H9 (cell line): ENCODE measurements around the gene THEM5. TPM values are rescaled to one million over a fixed set of nuclear protein-coding genes. Genes with fewer than 3 reads are reported as not detected.

Experiments used
- DNase-seq: peaks from one replicate; pipeline ENCODE4 v3.0.0-alpha.2; 2017
- H2AFZ ChIP-seq: one replicate; pipeline ENCODE4 v1.6.1; 2013; ENCODE audit warnings: mild to moderate bottlenecking, low read length, control low read depth, moderate library complexity
- H2AK5ac ChIP-seq: 2 replicates; pipeline ENCODE4 v1.6.1; 2013; ENCODE audit warnings: low read length, control low read depth, mixed read lengths; ENCODE audit not compliant: insufficient read length
- H2BK120ac ChIP-seq: one replicate; pipeline ENCODE4 v1.6.1; 2013; ENCODE audit warnings: low read depth, mild to moderate bottlenecking, low read length, control low read depth, inconsistent platforms; ENCODE audit not compliant: poor library complexity, severe bottlenecking
- H2BK12ac ChIP-seq: 2 replicates; pipeline ENCODE4 v1.6.1; 2013; ENCODE audit warnings: low read length, control low read depth, mixed read lengths, low read depth; ENCODE audit not compliant: insufficient read length
- H2BK15ac ChIP-seq: 2 replicates; pipeline ENCODE4 v1.6.1; 2013; ENCODE audit warnings: low read depth, low read length, control low read depth
- H2BK20ac ChIP-seq: one replicate; pipeline ENCODE4 v1.6.1; 2013; ENCODE audit warnings: low read depth, mild to moderate bottlenecking, low read length, control low read depth, inconsistent platforms; ENCODE audit not compliant: poor library complexity, severe bottlenecking
- H2BK5ac ChIP-seq: 2 replicates; pipeline ENCODE4 v1.6.1; 2013; ENCODE audit warnings: low read length, control low read depth, mixed read lengths; ENCODE audit not compliant: insufficient read length
- H3K14ac ChIP-seq: 2 replicates; pipeline ENCODE4 v1.6.1; 2013; ENCODE audit warnings: low read length, control low read depth; ENCODE audit not compliant: insufficient read depth
- H3K18ac ChIP-seq: 2 replicates; pipeline ENCODE4 v1.6.1; 2013; ENCODE audit warnings: low read depth, mild to moderate bottlenecking, mixed read lengths, low read length, control low read depth; ENCODE audit not compliant: insufficient read length
- H3K23ac ChIP-seq: 2 replicates; pipeline ENCODE4 v1.6.1; 2013; ENCODE audit warnings: low read length, control low read depth, mixed read lengths, low read depth; ENCODE audit not compliant: insufficient read length
- H3K23me2 ChIP-seq: 2 replicates; pipeline ENCODE4 v1.6.1; 2013; ENCODE audit warnings: low read depth, mild to moderate bottlenecking, mixed read lengths, low read length, control low read depth; ENCODE audit not compliant: insufficient read length, poor library complexity, severe bottlenecking
- H3K27ac ChIP-seq: 2 replicates; pipeline ENCODE4 v1.5.1; 2013; ENCODE audit warnings: low read length, control low read depth, mixed read lengths, low read depth; ENCODE audit not compliant: insufficient read length
- H3K27me3 ChIP-seq: 2 replicates; pipeline ENCODE4 v1.6.1; 2013; ENCODE audit warnings: low read length, control low read depth, inconsistent platforms; ENCODE audit not compliant: insufficient read depth
- H3K4ac ChIP-seq: 2 replicates; pipeline ENCODE4 v1.6.1; 2013; ENCODE audit warnings: low read depth, mild to moderate bottlenecking, control low read depth, inconsistent platforms, low read length, moderate library complexity
- H3K4me1 ChIP-seq: 2 replicates; pipeline ENCODE4 v1.6.1; 2013; ENCODE audit warnings: low read length, control low read depth, inconsistent platforms; ENCODE audit not compliant: insufficient read depth
- H3K4me2 ChIP-seq: 2 replicates; pipeline ENCODE4 v1.6.1; 2013; ENCODE audit warnings: low read length, control low read depth, mixed read lengths; ENCODE audit not compliant: insufficient read length, insufficient read depth
- H3K56ac ChIP-seq: 2 replicates; pipeline ENCODE4 v1.6.1; 2013; ENCODE audit warnings: low read depth, mild to moderate bottlenecking, mixed read lengths, low read length, control low read depth; ENCODE audit not compliant: insufficient read length
- H3K79me1 ChIP-seq: 2 replicates; pipeline ENCODE4 v1.6.1; 2013; ENCODE audit warnings: low read depth, mild to moderate bottlenecking, moderate library complexity, low read length, control low read depth, inconsistent platforms; ENCODE audit not compliant: insufficient read depth, poor library complexity, severe bottlenecking
- H3K79me2 ChIP-seq: 2 replicates; pipeline ENCODE4 v1.6.1; 2013; ENCODE audit warnings: low read length, control low read depth, inconsistent platforms; ENCODE audit not compliant: insufficient read depth
- H3K9ac ChIP-seq: 2 replicates; pipeline ENCODE4 v1.6.1; 2013; ENCODE audit warnings: low read length, control low read depth, mixed read lengths; ENCODE audit not compliant: insufficient read length; ENCODE audit errors: extremely low read depth
- H3K9me3 ChIP-seq: one replicate; pipeline ENCODE4 v1.6.1; 2013; ENCODE audit warnings: low read depth, low read length, inconsistent platforms; ENCODE audit not compliant: control insufficient read depth
- H3T11ph ChIP-seq: one replicate; pipeline ENCODE4 v1.6.1; 2013; ENCODE audit warnings: mild to moderate bottlenecking, low read length, control low read depth, inconsistent platforms
- H4K20me1 ChIP-seq: one replicate; pipeline ENCODE4 v1.6.1; 2013; ENCODE audit not compliant: control insufficient read depth, insufficient read length, insufficient read depth
- H4K5ac ChIP-seq: 2 replicates; pipeline ENCODE4 v1.6.1; 2013; ENCODE audit warnings: low read depth, mild to moderate bottlenecking, mixed read lengths, low read length, control low read depth; ENCODE audit not compliant: insufficient read length
- H4K8ac ChIP-seq: replicated peaks from 2 replicates; pipeline ENCODE4 v1.6.1; 2013; ENCODE audit warnings: low read length, control low read depth, mixed read lengths, low read depth; ENCODE audit not compliant: insufficient read length
- H4K91ac ChIP-seq: 2 replicates; pipeline ENCODE4 v1.6.1; 2013; ENCODE audit warnings: low read depth, mild to moderate bottlenecking, moderate library complexity, mixed read lengths, low read length, control low read depth; ENCODE audit not compliant: insufficient read length
- H3K27ac Mint-ChIP-seq, 3 experiments: 2 replicates in 2 of 3; 3 replicates in 1 of 3; pipeline ENCODE4 v1.8.0; 2020 to 2021; ENCODE audit warnings: mixed read lengths in 3 of 3, mild to moderate bottlenecking in 1 of 3, moderate library complexity in 1 of 3
- H3K27me3 Mint-ChIP-seq: 2 replicates; pipeline ENCODE4 v1.8.0; 2021; ENCODE audit warnings: low read depth, mild to moderate bottlenecking, moderate library complexity, mixed read lengths
- H3K36me3 Mint-ChIP-seq, 3 experiments: 2 replicates in 2 of 3; 3 replicates in 1 of 3; pipeline ENCODE4 v1.8.0; 2020 to 2021; ENCODE audit warnings: low read depth in 3 of 3, mixed read lengths in 3 of 3; ENCODE audit not compliant: insufficient read depth in 1 of 3
- H3K4me1 Mint-ChIP-seq, 2 experiments: 2 replicates each; pipeline ENCODE4 v1.8.0; 2020; ENCODE audit warnings: mixed read lengths in 2 of 2
- H3K4me3 Mint-ChIP-seq, 2 experiments: 2 replicates in 1 of 2; 3 replicates in 1 of 2; pipeline ENCODE4 v1.8.0; 2020 to 2021; ENCODE audit warnings: mild to moderate bottlenecking in 2 of 2, mixed read lengths in 2 of 2, moderate library complexity in 1 of 2
- H3K9me3 Mint-ChIP-seq, 2 experiments: 2 replicates in 1 of 2; 3 replicates in 1 of 2; pipeline ENCODE4 v1.8.0; 2020; ENCODE audit warnings: mild to moderate bottlenecking in 2 of 2, mixed read lengths in 2 of 2, moderate library complexity in 1 of 2
- WGBS: extraction: QIAGEN DNeasy Blood & Tissue Kit; methylation state at CpG from one replicate; pipeline ENCODE4 v1.1.7; 2013; ENCODE audit warnings: missing lambda C conversion rate, low lambda C conversion rate, mixed read lengths; ENCODE audit not compliant: insufficient read length; ENCODE audit errors: extremely low coverage; 5-methylcytosine and 5-hydroxymethylcytosine counted together
- total RNA-seq: library from RNA; stranded (reverse); gene quantifications from 2 replicates; pipeline ENCODE4 v1.2.1, GENCODE V29; 2021
- TF ChIP-seq, protein P1 (sequence below): fragments of 200-600 bp; sonication (generic); conservative IDR thresholded peaks from 3 replicates; pipeline ENCODE4 v1.8.0; 2021; ENCODE audit warnings: antibody characterized with exemption, mild to moderate bottlenecking

THEM5 gene
- total RNA-seq, 1 experiment from 2014 or later: not detected

DNA sequence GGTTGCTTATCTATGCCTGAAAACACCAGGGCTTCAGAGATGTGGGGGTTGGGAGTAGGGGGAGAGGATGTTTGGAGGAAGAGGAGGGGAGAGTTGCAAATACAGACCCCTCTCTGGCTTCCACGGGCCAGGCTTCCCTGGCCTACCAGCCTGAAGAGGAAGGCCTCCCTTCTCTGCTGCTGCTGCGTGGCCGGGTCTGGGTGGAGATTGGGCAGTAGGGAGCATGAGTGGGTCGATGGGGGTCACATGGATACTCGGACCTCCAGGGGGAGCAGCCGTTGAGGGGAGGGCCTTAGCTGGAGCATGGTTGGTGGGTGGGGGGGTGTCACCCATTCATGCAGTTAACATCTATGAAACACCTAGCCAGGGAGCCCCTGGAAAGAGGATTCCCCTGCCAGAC, 23.5 kb downstream of the THEM5 start:
- Histone ChIP-seq H4K8ac (no peak overlapping the region), H3K79me1 (no peaks in the 10 kb centered on the region), H3K14ac (no peak overlapping the region), H2BK12ac (no peak overlapping the region), H2BK5ac (no peak overlapping the region), H3K4me1 (peaks cover 16% of the 10 kb centered on the region; the same call in 1 of the 2 replicates), H3K9ac (no peak overlapping the region), H4K91ac (no peak overlapping the region), H3K27me3 (no peaks in the 10 kb centered on the region), H3K23ac (no peak overlapping the region), H4K5ac (no peak overlapping the region), H3K27ac (no peak overlapping the region), H2BK20ac (no peak overlapping the region), H2AK5ac (no peak overlapping the region), H3T11ph (no peak overlapping the region), H2AFZ (no peak overlapping the region), H3K4me2 (no peak overlapping the region), H3K18ac (no peak overlapping the region), H3K56ac (no peak overlapping the region), H2BK120ac (no peak overlapping the region), H2BK15ac (no peak overlapping the region), H3K4ac (no peak overlapping the region), H4K20me1 (no peaks in the 10 kb centered on the region), H3K23me2 (no peaks in the 10 kb centered on the region), H3K9me3 (no peaks in the 10 kb centered on the region), H3K79me2 (no peaks in the 10 kb centered on the region)
- WGBS: no CpG with 5 or more reads among the region's 6 CpGs
- DNase-seq: no peak
- peaks cover 37 to 46% of the 10 kb centered on the region in 2 experiments for H3K4me1 Mint-ChIP-seq
- no peaks in the 10 kb centered on the region for H3K36me3 Mint-ChIP-seq
- TF ChIP-seq, protein P1, sequence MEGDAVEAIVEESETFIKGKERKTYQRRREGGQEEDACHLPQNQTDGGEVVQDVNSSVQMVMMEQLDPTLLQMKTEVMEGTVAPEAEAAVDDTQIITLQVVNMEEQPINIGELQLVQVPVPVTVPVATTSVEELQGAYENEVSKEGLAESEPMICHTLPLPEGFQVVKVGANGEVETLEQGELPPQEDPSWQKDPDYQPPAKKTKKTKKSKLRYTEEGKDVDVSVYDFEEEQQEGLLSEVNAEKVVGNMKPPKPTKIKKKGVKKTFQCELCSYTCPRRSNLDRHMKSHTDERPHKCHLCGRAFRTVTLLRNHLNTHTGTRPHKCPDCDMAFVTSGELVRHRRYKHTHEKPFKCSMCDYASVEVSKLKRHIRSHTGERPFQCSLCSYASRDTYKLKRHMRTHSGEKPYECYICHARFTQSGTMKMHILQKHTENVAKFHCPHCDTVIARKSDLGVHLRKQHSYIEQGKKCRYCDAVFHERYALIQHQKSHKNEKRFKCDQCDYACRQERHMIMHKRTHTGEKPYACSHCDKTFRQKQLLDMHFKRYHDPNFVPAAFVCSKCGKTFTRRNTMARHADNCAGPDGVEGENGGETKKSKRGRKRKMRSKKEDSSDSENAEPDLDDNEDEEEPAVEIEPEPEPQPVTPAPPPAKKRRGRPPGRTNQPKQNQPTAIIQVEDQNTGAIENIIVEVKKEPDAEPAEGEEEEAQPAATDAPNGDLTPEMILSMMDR: no peak
- H3K27me3 Mint-ChIP-seq: peaks cover 5% of the 10 kb centered on the region
- H3K27ac Mint-ChIP-seq: no peak overlapping the region
- H3K4me3 Mint-ChIP-seq: peak overlapping the region in 1 of 2 experiments; percentile 63; a peak in 1 of 5 replicates
- H3K9me3 Mint-ChIP-seq: no peaks in the 10 kb centered on the region
